GM21723 (cell line): Measurements from ENCODE around the gene CEND1.
"Not testable (repeated sequence)": the region's sequence is repeated elsewhere in the genome, so short reads cannot be mapped to it uniquely, and the experiment has no call there.

Experiments
- ATAC-seq: cut with Tn5 transposase; IDR thresholded peaks from one replicate; pipeline ENCODE4 v1.9.1; 2021; ENCODE audit warnings: mild to moderate bottlenecking, moderate library complexity; ENCODE audit not compliant: unreplicated experiment

The CEND1 gene

GRCh38 chr11:765025-765801 lies 24.7 kb downstream of the CEND1 start:
- ATAC-seq: no peak

DNA sequence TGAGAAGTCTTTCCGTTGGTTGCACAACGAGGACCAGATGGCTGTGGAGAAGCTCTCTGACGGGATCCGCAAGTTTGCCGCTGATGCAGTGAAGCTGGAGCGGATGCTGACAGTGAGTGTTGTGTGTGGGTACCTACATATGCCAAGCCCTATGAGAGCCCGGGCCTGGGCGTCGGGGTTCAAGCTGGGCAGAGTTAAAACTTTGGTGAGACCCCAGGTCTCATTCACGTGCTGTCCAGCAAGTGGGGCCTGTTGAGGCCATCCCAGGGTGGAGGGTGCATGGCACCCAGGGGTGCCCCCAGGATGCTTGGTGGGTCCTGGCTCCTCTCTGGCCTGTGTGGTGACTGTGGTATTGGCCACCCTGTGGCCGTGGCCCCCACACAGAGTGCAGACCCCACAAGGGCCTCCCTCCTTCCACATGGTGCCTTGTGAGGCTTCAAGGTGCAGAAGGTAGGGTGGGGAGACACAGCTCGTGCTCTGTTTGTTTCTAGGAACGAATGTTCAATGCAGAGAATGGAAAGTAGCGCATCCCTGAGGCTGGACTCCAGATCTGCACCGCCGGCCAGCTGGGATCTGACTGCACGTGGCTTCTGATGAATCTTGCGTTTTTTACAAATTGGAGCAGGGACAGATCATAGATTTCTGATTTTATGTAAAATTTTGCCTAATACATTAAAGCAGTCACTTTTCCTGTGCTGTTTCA lies 25.4 kb downstream of the CEND1 start:
- no peak for ATAC-seq

DNA sequence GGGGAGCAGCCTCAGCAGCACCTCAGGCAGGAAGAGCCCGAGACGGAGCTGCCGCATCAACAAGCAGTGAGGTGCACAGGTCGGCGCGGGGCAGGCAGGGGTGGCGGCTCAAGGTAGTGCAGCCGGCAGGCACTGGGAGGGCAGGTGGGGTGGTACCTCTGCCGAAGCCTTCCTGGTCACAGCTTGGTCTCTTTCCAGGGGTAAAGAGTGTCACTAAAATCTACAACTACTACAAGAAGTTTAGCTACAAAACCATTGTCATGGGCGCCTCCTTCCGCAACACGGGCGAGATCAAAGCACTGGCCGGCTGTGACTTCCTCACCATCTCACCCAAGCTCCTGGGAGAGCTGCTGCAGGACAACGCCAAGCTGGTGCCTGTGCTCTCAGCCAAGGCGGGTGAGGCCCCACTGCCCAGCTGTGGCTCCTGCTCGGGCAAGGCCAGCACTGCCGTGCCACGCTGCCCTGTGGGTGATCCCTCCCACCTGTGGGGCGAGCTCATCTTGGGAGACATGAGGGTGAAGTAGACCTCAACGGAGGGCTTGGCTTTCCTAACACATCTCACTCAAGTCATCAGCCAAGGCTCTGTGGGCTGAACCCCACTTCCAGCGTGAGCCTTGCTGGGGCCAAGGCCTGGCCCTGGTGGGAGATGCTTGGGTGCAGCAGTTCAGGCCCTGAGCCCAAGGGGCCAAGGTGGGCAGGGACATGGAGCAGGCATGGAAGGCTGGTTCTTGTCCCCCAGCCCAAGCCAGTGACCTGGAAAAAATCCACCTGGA lies 26.2 kb downstream of the CEND1 start:
- ATAC-seq: no peak

DNA sequence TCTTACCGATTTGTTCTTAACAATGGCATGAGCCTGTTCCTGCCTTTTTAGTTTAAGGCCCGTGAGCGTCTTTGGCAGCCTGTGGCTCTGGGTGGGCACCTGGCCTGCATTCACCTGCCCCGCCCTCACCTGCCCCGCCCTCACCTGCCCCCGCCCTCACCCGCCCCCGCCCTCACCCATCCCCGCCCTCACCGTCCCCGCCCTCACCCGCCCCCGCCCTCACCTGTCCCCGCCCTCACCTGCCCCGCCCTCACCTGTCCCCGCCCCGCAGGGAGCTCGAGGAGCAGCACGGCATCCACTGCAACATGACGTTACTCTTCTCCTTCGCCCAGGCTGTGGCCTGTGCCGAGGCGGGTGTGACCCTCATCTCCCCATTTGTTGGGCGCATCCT lies 26.8 kb downstream of the CEND1 start:
- no peak for ATAC-seq

- no peak for ATAC-seq
Measured at GRCh38 chr11:762421-763072, 27.3 kb downstream of the CEND1 start.

GRCh38 chr11:761526-762108 lies 28.3 kb downstream of the CEND1 start:
- ATAC-seq: no peak

GRCh38 chr11:760236-760635 lies 29.7 kb downstream of the CEND1 start:
- ATAC-seq: no peak

- no peak for ATAC-seq
Measured at GRCh38 chr11:749731-750130, 40.2 kb downstream of the CEND1 start.

GRCh38 chr11:748007-748359 lies 41.9 kb downstream of the CEND1 start:
- peak; percentile 12 for ATAC-seq

DNA sequence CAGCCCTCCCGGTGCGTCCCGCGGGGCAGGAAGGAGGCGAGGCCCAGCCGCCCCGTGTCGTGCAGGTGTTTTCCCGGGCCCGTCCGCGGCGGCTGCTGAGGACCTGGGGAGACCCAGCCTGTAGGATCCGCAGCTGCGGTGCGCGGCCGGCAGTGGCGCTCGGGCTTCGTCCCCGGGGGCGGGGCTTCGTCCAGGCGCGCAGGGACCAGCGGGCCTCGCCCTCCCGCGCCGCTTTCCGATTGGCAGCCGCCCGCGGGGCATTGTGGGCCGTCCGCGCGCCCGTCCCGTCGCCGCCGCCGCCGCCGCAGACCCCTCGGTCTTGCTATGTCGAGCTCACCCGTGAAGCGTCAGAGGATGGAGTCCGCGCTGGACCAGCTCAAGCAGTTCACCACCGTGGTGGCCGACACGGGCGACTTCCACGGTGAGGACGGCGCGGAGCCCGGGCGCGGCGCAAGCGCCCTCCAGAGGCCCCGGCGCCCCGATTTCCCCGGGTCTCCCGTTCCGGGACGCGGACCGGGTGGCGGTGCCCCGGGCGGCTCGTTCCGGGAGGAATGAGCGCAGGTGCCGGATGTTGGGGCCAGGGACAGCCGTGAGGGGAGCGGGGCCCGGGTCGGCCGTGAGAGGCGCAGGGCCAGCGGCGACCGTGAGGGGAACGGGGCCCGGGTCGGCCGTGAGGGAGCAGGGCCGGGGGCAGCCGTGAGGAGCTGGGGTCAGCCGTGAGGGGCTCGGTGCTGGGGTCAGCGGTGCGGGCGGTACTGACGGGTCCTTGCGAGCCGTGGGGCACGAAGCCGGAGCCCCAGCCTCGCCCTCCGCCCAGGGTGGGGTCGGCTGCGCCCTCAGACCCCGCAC lies 42.5 kb downstream of the CEND1 start, which contains the start of gene TALDO1:
Gene TALDO1, plus strand, starts transcription at position 307 of the 849 bp plus-strand sequence. Its CDS starts 18 bp downstream, at position 325.
- peak; percentile 81 for ATAC-seq

DNA sequence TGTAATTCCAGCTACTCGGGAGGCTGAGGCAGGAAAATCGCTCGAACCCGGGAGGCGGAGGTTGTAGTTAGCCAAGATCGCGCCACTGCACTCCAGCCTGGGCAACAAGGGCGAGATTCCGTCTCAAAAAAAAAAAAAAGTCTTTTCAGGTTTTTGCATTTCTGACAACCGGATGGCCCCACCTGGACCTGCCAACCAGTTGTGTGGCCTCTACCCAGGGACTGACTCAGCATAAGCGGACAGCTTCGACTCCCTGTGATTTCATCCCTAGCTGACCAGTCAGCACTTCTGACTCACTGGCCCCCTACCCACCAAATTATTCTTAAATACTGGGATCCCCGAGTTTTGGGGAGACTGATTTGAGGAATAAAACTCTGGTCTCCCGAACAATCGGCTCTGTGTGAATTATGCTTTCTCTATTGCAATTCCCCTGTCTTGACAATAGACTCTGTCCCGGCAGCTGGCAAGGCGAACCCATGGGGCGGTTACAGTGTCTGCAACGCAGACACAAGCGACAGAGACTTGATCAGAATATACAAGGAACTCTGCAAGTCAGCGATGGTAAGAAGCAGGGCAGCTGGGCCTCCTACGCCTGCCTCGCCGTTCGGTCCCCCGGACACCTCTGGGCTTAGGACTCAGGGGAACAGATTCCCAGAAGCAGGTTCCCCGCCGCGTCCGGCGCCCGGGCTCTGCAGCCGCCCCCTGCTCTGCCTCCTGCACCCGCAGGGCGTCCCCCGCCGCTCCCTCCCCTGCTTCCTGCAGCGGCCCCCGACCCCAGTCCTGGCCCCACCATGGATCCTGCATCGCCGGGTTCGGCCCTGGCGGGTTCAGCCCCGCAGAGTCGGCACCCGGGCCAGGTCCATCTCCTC lies 43.4 kb downstream of the CEND1 start:
- no peak for ATAC-seq

- no peak for ATAC-seq
Measured at GRCh38 chr11:745428-745827, 44.5 kb downstream of the CEND1 start.

DNA sequence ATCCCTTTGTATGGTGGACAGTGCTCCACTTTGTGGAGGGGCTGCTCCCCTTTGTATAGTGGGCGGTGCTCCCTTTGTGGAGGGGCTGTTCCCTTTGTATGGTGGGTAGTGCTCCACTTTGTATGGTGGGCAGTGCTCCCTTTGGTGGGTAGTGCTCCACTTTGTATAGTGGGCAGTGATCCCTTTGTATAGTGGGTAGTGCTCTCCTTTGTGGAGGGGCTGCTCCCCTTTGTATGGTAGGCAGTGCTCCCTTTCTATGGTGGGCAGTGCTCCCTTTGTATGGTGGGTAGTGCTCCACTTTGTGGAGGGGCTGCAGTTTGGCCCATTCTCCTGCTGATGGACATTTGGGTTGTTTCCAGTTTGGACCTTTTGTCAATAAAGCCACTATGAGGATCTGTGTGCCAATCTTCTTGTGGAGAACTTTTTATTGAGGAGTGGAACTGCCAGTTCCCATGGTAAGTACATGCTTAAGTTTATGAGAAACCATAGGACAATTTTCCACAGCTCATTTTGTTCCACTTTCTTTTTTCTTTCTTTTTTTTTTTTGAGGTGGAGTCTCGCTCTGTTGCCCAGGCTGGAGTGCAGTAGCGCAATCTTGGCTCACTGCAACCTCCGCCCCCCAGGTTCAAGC lies 47.2 kb downstream of the CEND1 start:
- ATAC-seq: no peak

GRCh38 chr11:742156-742546 lies 47.7 kb downstream of the CEND1 start:
- ATAC-seq: no peak

GRCh38 chr11:737899-738298 lies 52.0 kb downstream of the CEND1 start:
- ATAC-seq: not testable (repeated sequence)

DNA sequence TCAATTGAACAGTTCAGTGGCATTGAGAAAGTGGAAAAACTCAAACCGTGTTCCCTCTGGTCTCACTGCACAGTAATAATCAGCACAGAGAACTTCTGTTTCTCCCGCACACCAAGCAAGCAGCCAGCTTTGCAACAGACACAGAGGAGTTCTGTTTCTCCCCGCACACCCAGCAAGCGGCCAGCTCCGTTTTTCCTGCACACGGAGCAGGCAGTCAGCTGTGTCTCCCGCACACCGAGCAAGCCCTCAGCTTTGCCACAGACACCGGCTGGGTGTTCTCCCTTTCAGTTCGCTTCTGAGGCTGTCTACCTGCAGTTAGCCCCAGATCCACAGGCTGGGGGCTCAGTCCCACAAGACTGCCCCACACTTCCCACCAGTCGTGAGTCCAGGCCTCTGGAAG lies 52.5 kb downstream of the CEND1 start:
- ATAC-seq: no peak
